Activated CD4-positive, alpha-beta T cell treated with anti-CD3 and anti-CD28 coated beads for 1 hour (primary cell): Measurements from ENCODE around the gene CD200R1L.

ENCODE experiments used
- DNase-seq: peaks from one replicate; pipeline ENCODE4 v3.0.0-alpha.2; 2020

The CD200R1L gene

DNA sequence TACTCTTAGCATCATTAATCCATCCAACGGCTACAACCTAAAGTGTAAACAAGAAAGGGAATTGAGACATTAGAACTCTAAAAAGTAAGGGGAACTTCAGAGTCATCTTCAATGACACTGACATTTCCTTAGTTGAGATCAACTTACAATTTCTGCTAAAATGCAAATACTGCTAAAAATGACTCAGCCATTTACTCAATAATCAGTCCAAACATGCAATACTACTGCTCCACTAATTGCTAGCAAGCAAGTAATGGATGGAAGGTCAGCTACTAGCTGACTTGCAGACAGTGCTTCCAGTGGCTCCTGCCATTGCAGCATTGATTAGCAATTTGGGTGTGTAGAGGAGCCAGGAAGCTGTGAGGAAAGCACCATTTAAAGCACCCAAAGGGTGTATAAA lies 28.4 kb downstream of the CD200R1L start:
- DNase-seq = no peak

DNA sequence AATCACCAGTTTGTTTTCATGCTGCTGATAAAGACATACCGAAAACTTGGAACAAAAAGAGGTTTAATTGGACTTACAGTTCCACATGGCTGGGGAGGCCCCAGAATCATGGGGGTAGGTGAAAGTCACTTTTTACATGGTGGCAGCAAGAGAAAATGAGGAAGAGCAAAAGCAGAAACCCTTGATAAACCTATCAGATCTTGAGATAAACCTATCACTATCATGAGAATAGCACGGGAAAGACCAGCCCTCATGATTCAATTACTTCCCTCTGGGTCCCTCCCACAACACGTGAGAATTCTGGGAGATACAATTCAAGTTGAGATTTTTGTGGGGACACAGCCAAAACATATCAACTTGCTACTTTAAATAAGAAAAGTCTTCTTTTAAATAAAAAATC lies 28.9 kb downstream of the CD200R1L start:
- no peak for DNase-seq

DNA sequence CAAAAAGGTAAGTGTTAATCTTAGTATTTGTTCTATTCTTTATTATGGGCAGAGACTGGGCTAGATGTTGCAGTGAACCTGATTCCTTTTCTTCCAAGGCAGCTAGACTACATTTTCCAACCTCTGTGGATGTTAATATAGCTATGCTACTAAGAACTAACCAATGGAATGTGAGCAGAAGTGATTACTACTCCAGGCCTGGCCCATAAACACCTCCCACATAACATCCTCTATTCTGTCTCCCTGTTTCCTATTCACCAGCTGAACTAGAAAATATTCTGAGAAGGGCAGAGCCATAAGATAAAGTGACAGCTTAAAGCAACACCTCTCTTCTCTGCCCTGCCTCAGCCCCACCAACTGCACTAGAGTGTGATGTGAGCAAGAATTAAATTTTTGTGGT lies 29.4 kb downstream of the CD200R1L start:
- no peak for DNase-seq

DNA sequence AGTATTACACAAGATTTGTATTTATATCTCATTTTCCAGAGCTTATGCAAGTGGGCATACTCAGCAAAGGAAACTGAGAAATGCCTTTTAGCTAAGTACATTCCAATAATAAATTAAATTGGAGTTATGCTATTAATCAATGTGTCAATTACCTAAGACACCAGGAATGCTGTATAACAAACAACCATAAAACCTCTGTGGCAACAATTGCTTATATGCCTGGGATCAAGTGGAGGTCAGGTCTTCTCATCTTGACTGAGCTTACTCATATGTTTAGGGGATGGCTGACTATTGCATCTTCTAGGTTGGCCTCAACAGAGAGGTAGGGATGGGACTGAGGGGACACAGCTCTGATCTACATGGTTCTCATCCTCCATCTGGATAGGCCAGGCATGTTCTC lies 30.7 kb downstream of the CD200R1L start:
- no peak for DNase-seq

DNA sequence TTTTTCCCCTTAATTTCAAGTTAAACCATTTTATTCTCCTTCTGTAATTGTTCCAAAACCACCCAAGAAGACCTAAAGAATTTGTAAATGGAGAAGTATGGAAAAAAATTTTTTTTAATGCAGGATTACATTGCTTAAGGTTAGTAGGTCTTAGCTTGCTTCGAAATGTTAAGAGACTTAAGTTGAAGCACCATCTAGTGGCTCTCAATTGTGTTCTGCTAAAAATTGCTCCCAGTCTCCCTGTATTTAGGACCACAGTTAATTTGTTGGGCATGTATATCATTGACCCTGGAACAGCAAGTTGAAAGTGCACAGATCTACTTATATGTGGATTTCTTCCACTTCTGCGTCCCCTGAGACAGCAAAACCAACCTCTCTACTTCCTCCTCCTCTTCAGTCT lies 32.4 kb downstream of the CD200R1L start:
- DNase-seq = no peak

DNA sequence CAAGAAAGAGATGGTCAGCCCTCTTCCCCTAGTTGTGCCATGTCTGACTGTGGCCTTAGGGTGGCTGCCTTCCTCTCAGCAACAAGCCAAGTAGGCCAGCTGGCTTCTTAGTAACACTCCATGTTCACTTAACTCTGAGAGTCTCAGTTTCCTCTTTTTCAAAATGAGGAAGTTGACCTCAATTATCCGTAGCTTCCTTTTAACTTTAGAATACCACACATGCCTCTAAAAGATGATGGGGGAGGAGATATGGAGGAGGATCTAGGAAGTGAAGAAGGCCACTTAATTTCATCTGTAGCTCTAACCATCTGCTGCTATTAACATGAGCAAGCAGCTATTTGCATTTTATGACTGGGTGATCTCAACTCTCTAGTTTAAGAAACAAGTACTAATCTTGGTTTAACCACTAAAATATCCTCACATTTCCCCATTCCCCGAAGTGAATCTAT lies 32.9 kb downstream of the CD200R1L start:
- DNase-seq = no peak

DNA sequence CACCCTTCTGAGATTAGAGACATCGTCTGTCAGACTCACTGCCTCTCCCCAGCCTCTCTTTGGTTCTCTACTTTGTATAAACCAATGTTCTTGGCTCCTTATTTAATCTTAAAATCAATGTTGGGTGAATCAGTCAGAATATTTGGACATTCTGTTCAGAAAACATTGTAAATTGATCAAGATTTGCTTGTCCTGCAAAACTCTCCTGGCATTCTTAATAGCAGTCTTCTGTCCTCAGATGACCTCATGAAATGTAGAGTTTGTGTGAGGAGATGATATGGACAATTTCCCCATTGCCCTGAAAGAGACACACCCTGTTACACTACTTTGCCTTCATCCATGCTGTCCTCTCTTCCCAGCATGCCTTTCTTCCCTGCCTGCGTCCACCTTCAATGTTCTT lies 33.6 kb downstream of the CD200R1L start:
- DNase-seq = no peak

DNA sequence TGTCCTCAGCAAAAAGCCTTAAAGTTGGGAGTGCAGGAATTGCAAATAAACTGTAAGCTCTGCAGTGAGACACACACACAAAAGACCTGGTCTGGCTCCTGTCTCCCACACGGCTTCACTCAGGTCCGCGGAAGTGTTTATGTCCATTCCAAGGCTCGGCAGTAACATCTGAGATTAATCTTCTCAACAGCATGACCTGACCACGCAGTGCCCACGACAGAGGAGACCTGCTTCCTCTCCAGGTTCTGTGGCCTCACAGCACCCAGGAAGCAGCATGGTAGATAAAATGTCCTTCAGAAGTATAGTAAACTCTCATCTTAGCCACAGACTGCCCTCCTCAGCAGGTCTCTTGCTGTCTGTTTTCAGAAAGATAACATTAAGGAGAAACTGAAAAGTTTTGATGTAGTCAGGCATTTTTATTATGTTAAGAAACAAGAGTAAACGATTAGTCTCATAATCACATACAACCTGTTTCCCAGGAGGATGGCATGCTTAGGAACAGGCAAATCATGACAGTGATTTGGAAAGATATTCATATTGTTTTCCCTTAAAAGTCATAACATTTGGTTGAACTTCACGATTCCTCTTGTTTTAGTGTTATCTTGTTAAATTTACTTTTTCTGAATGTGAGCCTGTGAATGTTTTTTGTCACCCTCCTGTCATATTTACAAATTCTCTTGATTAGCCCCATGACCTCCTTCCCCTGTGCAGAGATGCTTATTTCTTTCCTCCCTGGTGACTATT lies 34.6 kb downstream of the CD200R1L start:
- no peak for DNase-seq

DNA sequence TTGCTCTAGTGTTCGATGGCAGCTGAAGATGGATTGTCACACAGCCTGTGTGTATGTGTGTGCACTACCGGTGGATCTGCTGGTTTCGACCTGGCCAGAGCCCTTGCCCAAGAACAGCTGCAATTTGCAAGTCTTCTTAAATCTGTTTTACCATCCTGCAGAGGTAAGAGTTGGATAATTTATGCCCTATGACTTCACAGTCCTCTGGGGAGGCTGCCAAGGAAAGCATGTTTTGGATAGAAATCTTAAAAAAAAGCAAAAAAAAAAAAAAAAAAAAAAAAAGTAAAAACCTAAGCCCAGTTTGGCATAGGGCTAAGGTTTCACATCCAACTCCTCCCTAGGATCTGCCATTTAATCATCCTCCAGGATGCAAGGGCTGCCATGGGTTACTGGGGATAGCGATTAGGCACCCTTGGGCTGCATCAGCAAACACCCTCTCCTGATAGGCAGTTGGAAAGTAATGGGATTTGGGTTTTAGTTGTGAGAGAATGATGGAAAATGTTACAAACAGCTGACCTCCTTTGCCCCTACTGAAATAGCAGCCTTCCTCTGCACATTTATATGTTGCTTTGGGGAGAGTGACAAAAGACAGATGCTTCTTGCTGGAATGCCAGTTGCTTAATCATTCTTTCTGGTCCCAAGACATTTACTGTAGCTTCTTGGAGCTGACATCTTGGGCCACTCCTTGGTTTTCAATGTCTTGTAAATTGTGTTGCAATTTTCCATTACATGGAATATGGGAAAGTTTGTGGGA lies 35.4 kb downstream of the CD200R1L start:
- DNase-seq = no peak

DNA sequence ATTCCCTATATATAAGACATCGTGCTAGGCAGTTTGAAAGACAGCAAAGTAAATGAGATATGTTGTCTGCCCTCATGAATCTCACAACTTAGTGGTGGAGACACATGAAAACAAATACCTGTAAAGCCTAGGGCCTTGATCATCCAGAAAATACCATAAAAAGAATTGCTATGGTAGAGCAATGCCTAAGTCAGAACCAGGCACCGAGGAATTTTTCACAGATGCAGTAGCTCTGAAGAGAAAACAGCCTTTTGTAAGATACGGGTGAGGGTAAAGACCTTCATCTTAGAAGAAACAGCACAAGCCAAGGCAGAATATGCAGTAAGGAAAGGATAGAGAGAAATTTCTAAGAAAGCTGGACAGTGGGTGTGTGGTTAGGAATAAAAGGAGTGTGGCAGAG lies 36.1 kb downstream of the CD200R1L start:
- DNase-seq = no peak

DNA sequence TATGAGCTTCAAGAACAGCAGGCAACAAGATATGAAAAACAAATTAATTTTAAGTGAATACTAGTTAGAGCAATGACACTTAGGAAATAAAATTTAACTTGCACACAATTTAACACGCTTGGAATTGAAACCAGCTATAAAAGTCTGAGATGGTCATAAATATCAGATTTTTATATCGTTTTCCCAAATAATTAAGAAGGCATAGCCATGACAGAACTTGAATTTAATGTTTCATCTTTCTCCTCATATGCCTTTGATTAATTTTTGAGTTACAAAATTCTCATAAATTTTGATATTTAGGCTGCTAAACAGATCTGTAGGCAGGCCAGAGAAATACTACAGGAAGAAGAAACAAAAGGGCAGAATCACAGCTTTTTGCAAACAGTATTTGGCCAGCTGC lies 38.5 kb downstream of the CD200R1L start:
- no peak for DNase-seq

DNA sequence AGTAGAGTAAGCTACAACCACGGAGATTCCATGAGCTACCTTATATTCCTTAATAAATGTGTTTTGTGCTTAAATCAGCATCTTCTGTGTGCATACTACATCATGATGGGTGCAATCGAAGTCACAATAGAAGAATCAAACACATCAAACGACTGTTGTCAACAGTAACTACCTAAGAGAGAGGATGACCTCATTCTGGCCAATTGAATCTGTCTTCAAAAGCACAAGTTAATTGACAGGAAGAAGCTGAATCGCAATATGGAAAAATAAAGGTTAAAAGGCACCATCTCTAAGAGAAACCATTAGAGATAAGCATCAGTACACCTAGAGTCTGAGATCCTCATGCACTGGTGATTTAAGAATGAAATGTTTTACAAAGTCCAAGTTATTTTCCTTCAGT lies 39.0 kb downstream of the CD200R1L start:
- no peak for DNase-seq

DNA sequence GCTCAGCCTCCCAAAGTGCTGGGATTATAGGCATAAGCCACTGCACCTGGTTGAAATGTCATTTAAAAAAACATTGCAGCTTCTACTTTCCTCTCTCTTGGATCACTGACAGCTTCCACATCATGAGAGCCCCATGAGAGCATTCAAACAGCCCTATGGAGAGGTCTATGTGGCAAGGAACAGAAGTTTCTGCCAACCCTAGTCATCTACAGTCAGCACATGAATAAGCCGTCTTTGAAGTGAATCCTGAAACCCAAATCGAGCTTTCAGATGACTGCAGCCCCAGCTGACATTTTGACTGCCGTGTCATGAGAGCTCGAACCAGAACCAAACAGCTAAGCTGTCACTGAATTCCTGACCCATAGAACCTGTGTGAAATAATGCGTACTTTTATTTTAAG lies 39.8 kb downstream of the CD200R1L start:
- DNase-seq = no peak

DNA sequence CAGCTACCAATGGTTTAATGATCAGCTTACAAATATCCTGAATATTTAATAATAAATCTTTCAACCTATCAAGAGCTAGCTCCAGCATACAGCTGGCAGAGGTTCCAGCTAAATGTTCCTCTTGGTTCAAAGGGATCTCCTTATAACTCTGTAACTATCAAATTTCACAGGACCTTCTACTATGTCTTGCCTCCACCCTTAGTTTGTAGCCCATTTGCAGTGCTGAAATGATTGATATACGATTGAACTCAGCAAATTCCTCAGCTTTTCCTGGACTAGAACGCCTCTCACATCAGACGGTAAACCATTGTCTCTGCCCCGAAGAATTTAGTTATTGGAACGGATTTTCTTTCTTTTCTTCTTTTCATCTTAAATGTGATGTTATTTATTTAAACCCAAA lies 41.5 kb downstream of the CD200R1L start:
- DNase-seq = no peak

DNA sequence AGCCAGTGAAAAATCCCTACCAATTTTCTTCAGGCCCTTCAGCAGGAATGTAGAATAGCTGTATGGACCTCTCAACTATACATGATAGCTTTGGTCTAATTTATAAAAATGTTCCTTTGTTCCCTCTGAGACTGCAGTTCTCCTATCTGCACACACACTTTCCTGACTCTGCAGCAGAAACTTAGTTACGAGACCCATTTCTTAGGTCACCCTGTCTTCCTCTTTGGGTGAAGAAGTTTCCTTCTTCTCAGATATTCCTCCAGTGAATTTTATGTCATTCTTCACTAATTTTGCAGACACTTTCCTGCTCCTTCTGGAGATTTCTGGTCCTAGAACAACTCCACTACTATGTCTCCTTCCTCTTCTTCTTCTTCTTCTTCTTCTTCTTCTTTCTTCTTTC lies 42.6 kb downstream of the CD200R1L start:
- DNase-seq = no peak

DNA sequence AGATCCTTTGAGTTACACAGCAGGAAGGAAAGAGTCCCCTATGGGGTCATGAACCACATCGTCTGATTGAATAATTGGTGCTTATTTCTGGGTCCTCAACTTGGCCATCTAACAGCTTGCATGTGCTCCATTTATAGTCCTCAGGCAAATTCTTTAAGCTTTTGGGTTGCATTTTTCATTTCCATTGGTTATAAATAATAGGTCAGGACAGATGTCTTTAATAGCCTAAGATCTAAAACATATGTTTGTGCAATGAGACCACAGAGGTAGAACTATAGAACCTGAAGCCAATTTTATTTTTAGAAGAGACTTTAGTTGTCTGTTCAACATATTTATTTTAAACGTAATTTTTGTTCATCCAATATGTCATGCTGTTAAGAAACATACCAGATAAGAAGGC lies 43.2 kb downstream of the CD200R1L start:
- DNase-seq = no peak

DNA sequence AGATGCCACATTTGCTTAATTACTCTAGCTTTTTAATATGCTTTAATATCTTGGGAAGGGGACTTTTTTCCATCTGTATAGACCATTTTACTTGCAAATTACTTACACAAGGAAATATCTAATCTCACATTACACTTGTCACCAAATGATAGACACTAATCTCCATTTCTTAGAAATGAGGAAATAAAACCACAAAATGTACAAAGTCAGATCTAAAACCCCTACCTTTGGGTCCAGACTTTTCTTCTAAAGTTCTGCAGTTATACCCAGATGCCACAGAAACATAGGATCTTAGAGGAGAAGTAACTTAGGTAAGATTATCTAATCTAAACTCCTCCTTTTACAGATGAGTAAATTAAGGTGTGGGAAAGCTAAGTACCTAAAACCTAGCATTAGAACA lies 44.3 kb downstream of the CD200R1L start:
- DNase-seq = no peak

DNA sequence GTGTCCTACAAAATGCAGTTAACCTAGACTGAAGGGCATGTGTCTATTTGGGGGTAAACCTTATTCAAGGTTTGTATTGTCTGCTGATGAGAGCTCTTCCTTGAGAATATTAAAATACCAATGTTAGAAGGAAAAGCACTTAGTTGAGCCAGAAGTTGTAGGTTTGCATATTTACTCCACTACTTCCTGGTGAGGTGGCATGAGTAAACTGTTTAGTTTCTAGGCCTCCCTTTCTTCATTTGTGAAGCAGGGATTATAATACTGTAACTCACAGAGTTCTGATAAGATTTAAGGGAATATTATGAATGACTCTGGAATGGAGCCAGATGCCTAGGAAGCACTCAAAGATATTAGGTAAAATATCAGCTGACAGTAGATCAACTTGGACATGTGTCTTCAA lies 46.7 kb downstream of the CD200R1L start:
- DNase-seq = no peak

DNA sequence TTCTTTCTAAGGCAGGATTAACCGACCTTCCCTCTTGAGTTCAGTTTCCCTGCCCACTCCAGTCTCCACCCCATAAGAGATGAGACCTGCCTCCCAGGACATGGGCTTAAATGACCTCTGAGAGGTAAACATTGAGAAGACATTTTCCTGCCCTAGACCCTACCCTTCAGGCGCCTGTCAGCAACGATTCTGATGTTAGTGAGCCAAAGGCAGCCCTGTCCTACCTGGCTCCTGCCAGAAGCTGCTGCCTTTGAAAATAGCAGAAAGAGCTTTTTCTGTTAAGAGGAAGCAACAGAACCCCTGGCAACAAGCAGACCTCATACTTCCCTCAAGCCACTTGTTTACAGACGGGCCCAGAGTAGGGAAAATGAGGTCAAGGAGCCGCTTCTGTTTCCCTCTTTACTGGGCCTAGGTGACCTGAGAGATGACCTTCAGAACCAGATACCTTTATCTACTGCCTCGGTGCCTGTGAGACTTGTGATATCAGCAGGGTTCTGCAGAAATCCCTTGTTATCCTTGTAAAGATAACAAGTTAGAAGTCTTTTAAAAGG lies 52.0 kb downstream of the CD200R1L start:
- DNase-seq = no peak

DNA sequence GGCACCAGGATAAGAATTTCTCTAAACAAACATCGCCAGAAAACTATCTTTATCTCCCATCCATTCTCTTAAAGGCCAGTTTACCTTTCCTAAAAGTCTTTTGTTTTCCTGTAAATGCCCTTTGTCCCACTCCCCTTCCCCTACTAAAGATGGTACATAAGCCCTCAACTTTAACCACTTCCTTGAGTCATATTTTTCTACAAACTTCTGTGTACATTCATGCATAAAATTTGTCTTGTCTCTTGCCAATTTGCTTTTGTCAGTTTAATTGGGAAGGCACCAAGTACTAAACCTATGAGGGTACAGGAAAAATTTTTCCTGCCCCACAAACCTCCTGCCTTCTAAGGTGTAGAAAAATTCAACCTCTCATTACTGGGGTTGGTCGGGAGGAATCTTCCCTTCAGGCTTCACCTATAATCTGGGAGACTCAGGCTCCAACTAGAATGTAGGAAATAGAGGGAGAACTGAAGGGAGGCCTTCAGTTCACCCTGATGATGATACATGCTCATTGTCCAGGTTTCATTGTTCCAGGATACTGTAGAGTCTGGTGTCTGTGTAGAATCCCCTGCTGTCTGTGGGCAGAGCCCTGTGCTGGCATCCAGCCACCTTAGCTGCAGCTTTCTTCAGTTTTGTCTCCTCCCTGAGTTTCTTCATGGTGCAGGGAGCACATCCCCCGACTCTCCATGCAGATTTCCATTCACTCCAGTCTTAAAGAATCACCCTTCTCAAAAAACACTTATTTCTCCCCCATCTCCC lies 53.2 kb downstream of the CD200R1L start:
- DNase-seq = no peak

DNA sequence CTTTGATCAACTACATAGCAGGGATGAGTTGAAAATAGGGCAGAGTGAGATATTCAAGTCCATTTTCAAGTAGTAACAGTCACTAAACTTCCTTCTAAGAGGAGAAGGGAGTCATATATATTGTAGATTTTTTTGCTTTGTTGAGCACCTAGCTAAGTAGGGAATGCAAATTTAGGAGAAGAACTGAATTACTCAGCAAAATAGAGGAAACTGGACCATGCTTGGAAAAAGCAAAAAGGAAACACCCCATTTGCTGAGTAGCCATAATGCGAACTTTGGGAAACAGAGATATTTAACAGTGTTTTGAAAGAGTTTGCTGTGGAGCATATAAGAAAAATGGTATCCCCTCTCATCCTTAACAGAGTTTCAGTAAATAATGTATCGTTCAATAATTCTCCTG lies 54.9 kb downstream of the CD200R1L start:
- no peak for DNase-seq

DNA sequence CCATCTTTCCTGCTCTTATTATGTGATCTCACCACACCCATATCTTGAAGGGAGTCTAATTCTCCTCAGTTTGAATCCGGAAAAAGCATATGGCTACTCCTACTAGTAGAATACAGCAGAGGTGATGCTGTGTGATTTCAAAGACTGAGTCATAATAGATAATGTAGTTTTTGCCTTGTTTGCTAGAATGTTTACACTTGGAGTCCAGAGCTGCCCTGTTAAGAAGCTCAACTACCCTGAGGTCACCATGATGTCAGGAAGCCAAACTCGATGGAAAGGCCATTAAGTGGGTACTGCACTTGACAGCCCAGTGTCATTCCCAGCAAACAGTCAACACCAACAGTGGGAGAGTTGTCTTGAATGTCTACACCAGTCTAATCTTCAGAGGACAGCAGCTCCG lies 56.9 kb downstream of the CD200R1L start:
- no peak for DNase-seq

DNA sequence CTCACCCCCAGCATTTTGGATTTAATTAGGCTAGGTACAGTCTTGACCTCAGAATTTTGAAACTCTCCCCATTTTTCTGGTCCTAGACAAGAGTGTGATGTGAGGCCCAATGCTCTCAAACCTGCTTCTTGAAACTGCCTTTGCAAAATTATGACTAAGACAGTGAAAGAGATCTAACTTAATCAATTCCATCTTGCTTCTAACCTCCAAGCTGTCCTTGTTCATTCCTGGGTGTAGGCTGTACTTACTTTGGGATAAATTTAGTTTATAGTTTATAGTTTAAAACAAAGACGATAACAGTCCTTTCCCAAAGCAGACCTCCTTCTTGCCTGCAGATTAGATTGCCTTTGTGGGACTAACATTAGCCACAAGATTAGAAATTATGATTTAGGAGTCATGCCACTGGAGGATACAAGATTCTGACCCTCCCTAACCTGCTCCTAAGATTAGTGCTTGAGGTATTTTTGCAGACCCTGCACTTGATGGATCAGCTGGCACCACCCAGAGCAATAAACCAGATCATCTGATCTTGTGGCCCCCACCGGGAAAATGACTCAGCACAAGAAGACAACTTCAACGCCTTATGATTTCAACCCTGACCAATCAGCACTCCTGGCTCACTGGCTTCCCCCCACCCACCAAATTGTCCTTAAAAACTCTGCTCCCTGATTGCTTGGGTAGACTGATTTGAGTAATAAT lies 59.6 kb downstream of the CD200R1L start:
- no peak for DNase-seq
